ENCODE measurements around the gene FGF14.

- TF ChIP-seq CTCF (IDR thresholded peaks at IDR 0.05) (no peak), POLR2A (IDR thresholded peaks at IDR 0.05) (no peak), EP300 (IDR thresholded peaks at IDR 0.05) (no peak)
Observed at GRCh38 chr13:101780211-101780610, 621.6 kb downstream of the FGF14 start.
